CD14-positive monocyte (primary cell): ENCODE measurements around the gene LPCAT1. TPM values are rescaled to one million over a fixed set of nuclear protein-coding genes. Genes with fewer than 3 reads are reported as not detected.

Source experiments
- DNase-seq, 3 donors: peaks; one replicate each; pipeline ENCODE4 v3.0.0-alpha.2; 2011 to 2022
- H2AFZ ChIP-seq: 2 replicates; pipeline ENCODE4 v1.6.0; 2012; ENCODE audit warnings: mild to moderate bottlenecking, low read depth, low read length, inconsistent platforms; ENCODE audit not compliant: insufficient read depth, poor library complexity, severe bottlenecking
- H3K27ac ChIP-seq, 2 donors: 1 replicate in 1 of 2; 2 replicates in 1 of 2; pipeline ENCODE4 v1.5.1; 2012 to 2013; ENCODE audit warnings: low read length in 2 of 2, control low read depth in 1 of 2, inconsistent platforms in 1 of 2, low read depth in 1 of 2, mild to moderate bottlenecking in 1 of 2
- H3K27me3 ChIP-seq, 2 donors: one replicate each; pipeline versions ENCODE4 v1.6.0 to v1.6.1; 2011 to 2013; ENCODE audit warnings: low read length in 2 of 2; ENCODE audit not compliant: control insufficient read depth in 2 of 2, insufficient read depth in 2 of 2
- H3K36me3 ChIP-seq, 2 donors: replicated peaks in 1 of 2; 1 replicate in 1 of 2; 2 replicates in 1 of 2; pipeline versions ENCODE4 v1.5.1 to v1.6.1; 2012 to 2013; ENCODE audit warnings: low read length in 2 of 2, control low read depth in 1 of 2, inconsistent platforms in 1 of 2, mild to moderate bottlenecking in 1 of 2; ENCODE audit not compliant: insufficient read depth in 2 of 2, control insufficient read depth in 1 of 2
- H3K4me1 ChIP-seq, 2 donors: 1 replicate in 1 of 2; 2 replicates in 1 of 2; pipeline versions ENCODE4 v1.5.1 to v1.6.1; 2012 to 2013; ENCODE audit warnings: low read length in 2 of 2, control low read depth in 1 of 2, inconsistent platforms in 1 of 2, mild to moderate bottlenecking in 1 of 2, moderate library complexity in 1 of 2; ENCODE audit not compliant: insufficient read depth in 2 of 2, control insufficient read depth in 1 of 2
- H3K4me2 ChIP-seq: replicated peaks from 2 replicates; pipeline ENCODE3; 2012; ENCODE audit warnings: low read length, moderate library complexity, mild to moderate bottlenecking; ENCODE audit not compliant: poor library complexity, severe bottlenecking; ENCODE audit errors: extremely low read depth
- H3K4me3 ChIP-seq, 3 experiments: fragments of 200-600 bp in 1 of 3; sonication (generic) in 1 of 3; replicated peaks in 1 of 3; 1 replicate in 2 of 3; 2 replicates in 1 of 3; pipeline ENCODE4 v1.5.1; 2011 to 2013; ENCODE audit warnings: low read length in 3 of 3, mild to moderate bottlenecking in 3 of 3, control low read depth in 2 of 3, low read depth in 2 of 3, inconsistent platforms in 1 of 3, moderate library complexity in 1 of 3
- H3K79me2 ChIP-seq: 2 replicates; pipeline ENCODE4 v1.6.0; 2012; ENCODE audit warnings: mild to moderate bottlenecking, control low read depth, inconsistent platforms, low read length, moderate library complexity; ENCODE audit not compliant: insufficient read depth
- H3K9ac ChIP-seq: 2 replicates; pipeline ENCODE4 v1.6.0; 2017; ENCODE audit warnings: low read length, mild to moderate bottlenecking; ENCODE audit not compliant: insufficient read depth, poor library complexity, severe bottlenecking
- H3K9me3 ChIP-seq, 2 donors: replicated peaks in 1 of 2; 1 replicate in 1 of 2; 2 replicates in 1 of 2; pipeline versions ENCODE4 v1.5.1 to v1.6.1; 2012 to 2013; ENCODE audit warnings: low read length in 2 of 2, control low read depth in 1 of 2; ENCODE audit not compliant: control insufficient read depth in 1 of 2, insufficient read depth in 1 of 2
- H4K20me1 ChIP-seq: 2 replicates; pipeline ENCODE4 v1.6.0; 2012; ENCODE audit warnings: mild to moderate bottlenecking, low read length, control low read depth, moderate library complexity; ENCODE audit not compliant: insufficient read depth
- H3K27ac Mint-ChIP-seq, 7 donors: one replicate each; pipeline ENCODE4 v1.8.0; 2020; ENCODE audit warnings: mild to moderate bottlenecking in 7 of 7, mixed read lengths in 7 of 7, moderate library complexity in 6 of 7, inconsistent platforms in 2 of 7
- H3K27me3 Mint-ChIP-seq, 3 donors: one replicate each; pipeline ENCODE4 v1.8.0; 2021 to 2022; ENCODE audit warnings: low read depth in 3 of 3, mild to moderate bottlenecking in 3 of 3, mixed read lengths in 3 of 3, moderate library complexity in 3 of 3, inconsistent platforms in 1 of 3
- H3K36me3 Mint-ChIP-seq, 2 donors: one replicate each; pipeline ENCODE4 v1.8.0; 2020; ENCODE audit warnings: mixed read lengths in 2 of 2, inconsistent platforms in 1 of 2, mild to moderate bottlenecking in 1 of 2
- H3K4me1 Mint-ChIP-seq: one replicate; pipeline ENCODE4 v1.8.0; 2020; ENCODE audit warnings: mild to moderate bottlenecking, mixed read lengths
- H3K4me3 Mint-ChIP-seq, 2 donors: one replicate each; pipeline ENCODE4 v1.8.0; 2020; ENCODE audit warnings: mild to moderate bottlenecking in 2 of 2, mixed read lengths in 2 of 2, moderate library complexity in 1 of 2
- H3K9me3 Mint-ChIP-seq, 7 donors: one replicate each; pipeline ENCODE4 v1.8.0; 2020 to 2022; ENCODE audit warnings: mixed read lengths in 7 of 7, mild to moderate bottlenecking in 6 of 7, moderate library complexity in 6 of 7, inconsistent platforms in 2 of 7
- WGBS: methylation state at CpG from one replicate; pipeline ENCODE4 v1.1.5; 2013; ENCODE audit warnings: missing lambda C conversion rate; ENCODE audit not compliant: insufficient coverage; 5-methylcytosine and 5-hydroxymethylcytosine counted together
- intact Hi-C, 2 donors: fragments of 100-400 bp; cut with micrococcal nuclease; formaldehyde crosslinking; loops; one replicate each; pipeline versions ENCODE4 v1.15.0 to v1.15.1; 2023
- polyA plus RNA-seq, 3 donors: library from polyadenylated mRNA; depleted of rRNA in 1 of 3; unstranded in 2 of 3; stranded (reverse) in 1 of 3; fragments of 300-500 nt in 2 of 3; fragments of >200 nt in 1 of 3; fragmentation: Illumina TruSeq in 2 of 3; gene quantifications; 1 replicate in 2 of 3; 2 replicates in 1 of 3; pipeline ENCODE4 v1.2.3, GENCODE V29; 2012 to 2021
- TF ChIP-seq, protein P1 (sequence below): fragments of 200-600 bp; IDR thresholded peaks from one replicate; pipeline ENCODE4 v1.8.0; 2022; ENCODE audit warnings: antibody characterized with exemption, mild to moderate bottlenecking

The LPCAT1 gene
- polyA plus RNA-seq, 3 donors = 34.1 to 53.9 (median 34.8) TPM

DNA sequence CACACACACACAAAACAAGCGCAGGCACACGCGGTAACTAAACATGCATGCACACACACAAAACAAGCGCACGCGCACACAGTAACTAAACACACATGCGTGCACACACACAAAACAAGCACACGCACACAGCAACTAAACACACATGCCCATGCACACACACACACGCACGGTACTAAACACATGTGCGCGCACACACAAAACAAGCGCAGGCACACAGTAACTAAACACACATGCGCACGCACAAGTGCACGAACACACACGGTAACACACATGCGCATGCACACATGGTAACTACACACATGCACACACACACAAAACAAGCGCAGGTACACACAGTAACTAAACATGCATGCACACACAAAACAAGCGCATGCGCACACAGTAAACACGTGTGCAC lies 58.6 kb downstream of the LPCAT1 start:
- Histone ChIP-seq H3K4me2 (no peak overlapping the region), H3K27me3 (no peaks in the 10 kb centered on the region), H2AFZ (no peak overlapping the region), H3K4me1 (no peaks in the 10 kb centered on the region), H3K27ac (no peak overlapping the region), H3K36me3 (peaks cover 62 to 95% of the 10 kb centered on the region in 2 donors), H3K9ac (no peak overlapping the region), H3K9me3 (peaks cover 18% of the 10 kb centered on the region in 2 donors), H3K4me3 (no peak overlapping the region), H3K79me2 (no peaks in the 10 kb centered on the region), H4K20me1 (no peaks in the 10 kb centered on the region)
- peaks cover 74 to 97% of the 10 kb centered on the region in 2 donors for H3K36me3 Mint-ChIP-seq
- DNase-seq = no peak
- H3K4me3 Mint-ChIP-seq = no peak overlapping the region
- H3K9me3 Mint-ChIP-seq = peaks cover 2 to 25% (median 15%) of the 10 kb centered on the region in 7 donors
- 98% methylated on average over 22 of the region's 22 CpGs for WGBS
- intact Hi-C loops = loop anchor here in 1 of 2 donors (10.0 kb wide), 1 partner anchor 180 kb away; no protein-coding TSS in a partner anchor
- H3K4me1 Mint-ChIP-seq = peaks cover 2% of the 10 kb centered on the region
- TF ChIP-seq, protein P1, sequence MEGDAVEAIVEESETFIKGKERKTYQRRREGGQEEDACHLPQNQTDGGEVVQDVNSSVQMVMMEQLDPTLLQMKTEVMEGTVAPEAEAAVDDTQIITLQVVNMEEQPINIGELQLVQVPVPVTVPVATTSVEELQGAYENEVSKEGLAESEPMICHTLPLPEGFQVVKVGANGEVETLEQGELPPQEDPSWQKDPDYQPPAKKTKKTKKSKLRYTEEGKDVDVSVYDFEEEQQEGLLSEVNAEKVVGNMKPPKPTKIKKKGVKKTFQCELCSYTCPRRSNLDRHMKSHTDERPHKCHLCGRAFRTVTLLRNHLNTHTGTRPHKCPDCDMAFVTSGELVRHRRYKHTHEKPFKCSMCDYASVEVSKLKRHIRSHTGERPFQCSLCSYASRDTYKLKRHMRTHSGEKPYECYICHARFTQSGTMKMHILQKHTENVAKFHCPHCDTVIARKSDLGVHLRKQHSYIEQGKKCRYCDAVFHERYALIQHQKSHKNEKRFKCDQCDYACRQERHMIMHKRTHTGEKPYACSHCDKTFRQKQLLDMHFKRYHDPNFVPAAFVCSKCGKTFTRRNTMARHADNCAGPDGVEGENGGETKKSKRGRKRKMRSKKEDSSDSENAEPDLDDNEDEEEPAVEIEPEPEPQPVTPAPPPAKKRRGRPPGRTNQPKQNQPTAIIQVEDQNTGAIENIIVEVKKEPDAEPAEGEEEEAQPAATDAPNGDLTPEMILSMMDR = no peak
- no peaks in the 10 kb centered on the region for H3K27me3 Mint-ChIP-seq
- H3K27ac Mint-ChIP-seq = no peak overlapping the region

DNA sequence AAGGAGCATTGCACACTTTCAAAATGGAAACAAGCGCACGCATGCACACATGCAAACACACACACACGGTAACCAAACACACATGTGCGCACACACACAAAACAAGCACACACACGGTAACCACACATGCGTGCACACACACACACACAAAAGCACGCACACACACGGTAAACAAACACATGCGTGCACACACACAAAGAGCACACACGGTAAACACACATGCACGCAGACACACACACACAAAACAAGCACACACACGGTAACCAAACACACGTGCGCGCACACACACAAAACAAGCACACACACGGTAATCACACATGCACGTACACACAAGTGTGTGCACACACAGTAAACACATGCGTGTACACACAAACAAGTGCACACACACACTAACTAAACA lies 59.2 kb downstream of the LPCAT1 start:
- Mint-ChIP-seq H3K27ac (peak overlapping the region in 1 of 7 donors; percentile 52), H3K36me3 (peaks cover 75 to 95% of the 10 kb centered on the region in 2 donors), H3K27me3 (no peaks in the 10 kb centered on the region), H3K4me3 (no peak overlapping the region), H3K4me1 (no peaks in the 10 kb centered on the region), H3K9me3 (peaks cover 4 to 27% (median 15%) of the 10 kb centered on the region in 7 donors)
- Histone ChIP-seq H3K4me1 (no peaks in the 10 kb centered on the region), H3K4me2 (no peak overlapping the region), H3K9me3 (peaks cover 18% of the 10 kb centered on the region in 2 donors), H3K4me3 (no peak overlapping the region), H3K9ac (no peak overlapping the region), H2AFZ (no peak overlapping the region), H3K27ac (no peak overlapping the region), H3K36me3 (peaks cover 65 to 90% of the 10 kb centered on the region in 2 donors), H3K27me3 (no peaks in the 10 kb centered on the region), H4K20me1 (no peaks in the 10 kb centered on the region), H3K79me2 (no peaks in the 10 kb centered on the region)
- 92% methylated on average over 18 of the region's 18 CpGs for WGBS
- intact Hi-C loops = loop anchor here in 1 of 2 donors (10.0 kb wide), 1 partner anchor 180 kb away; no protein-coding TSS in a partner anchor
- TF ChIP-seq, protein P1 = no peak
- DNase-seq = no peak
